K562 (cell line): ENCODE data around the gene DCN. TPM values are rescaled to one million over a fixed set of nuclear protein-coding genes. Genes with fewer than 3 reads are reported as not detected.

Experiments
- ATAC-seq: fragments of 200-7000 bp; cut with Tn5 transposase; 3 replicates; pipeline ENCODE4 v1.9.1; 2020; ENCODE audit warnings: moderate library complexity
- BruUV-seq: library from RNA; stranded (reverse); fragments of 400-500 nt; replicated peaks from 2 replicates; lab custom pipeline; 2021; lab: Mats Ljungman, UMichigan
- CTCF ChIA-PET: fragments of 300-600 bp; formaldehyde crosslinking; extraction: SDS; loops from one replicate; lab custom pipeline; 2021; ENCODE audit warnings: low intra/inter-chr PET ratio; lab: Yijun Ruan, JAX
- POLR2A ChIA-PET: fragments of 300-600, 350-650 bp; sonication (Branson Sonifier 250); formaldehyde crosslinking; extraction: SDS; loops from one replicate; lab custom pipeline; 2021; ENCODE audit warnings: antibody characterized with exemption, inconsistent platforms; lab: Yijun Ruan, JAX
- DNase-seq, 4 experiments: peaks; one replicate each; pipeline versions ENCODE4 v3.0.0 to v3.0.0-alpha.2; 2011 to 2018; ENCODE audit warnings: low spot score in 3 of 4, mixed read lengths in 3 of 4; ENCODE audit errors: extremely low read depth in 1 of 4
- FAIRE-seq: peaks from 2 replicates; lab custom pipeline; 2011; peaks lifted over from hg19 to GRCh38; lab: Jason Lieb, UNC
- H2AFZ ChIP-seq: 2 replicates; pipeline ENCODE4 v1.6.0; 2011; ENCODE audit warnings: low read depth, low read length, control low read depth, inconsistent platforms
- H3K27ac ChIP-seq: fragments of 200-600 bp; 3 replicates; pipeline ENCODE4 v1.8.0; 2011; ENCODE audit warnings: low read depth, mild to moderate bottlenecking, control low read depth, inconsistent platforms, low read length, moderate library complexity, mixed read lengths; ENCODE audit errors: extremely low read depth
- H3K27me3 ChIP-seq, 2 experiments: fragments of 300-600 bp in 1 of 2; 2 replicates in 1 of 2; 3 replicates in 1 of 2; pipeline versions ENCODE4 v1.6.0 to v1.8.0; 2011; ENCODE audit warnings: inconsistent platforms in 2 of 2, low read length in 2 of 2, mild to moderate bottlenecking in 1 of 2, mixed read lengths in 1 of 2, moderate library complexity in 1 of 2; ENCODE audit not compliant: control insufficient read depth in 2 of 2, insufficient read depth in 2 of 2
- H3K36me3 ChIP-seq: fragments of 300-600 bp; 3 replicates; pipeline ENCODE4 v1.8.0; 2011; ENCODE audit warnings: mild to moderate bottlenecking, low read length, inconsistent platforms; ENCODE audit not compliant: control insufficient read depth, insufficient read depth
- H3K4me1 ChIP-seq, 2 experiments: fragments of 200-600 bp in 1 of 2; replicated peaks in 1 of 2; 2 replicates in 1 of 2; 3 replicates in 1 of 2; pipeline versions ENCODE4 v1.5.1 to v1.8.0; 2011; ENCODE audit warnings: inconsistent platforms in 2 of 2, low read length in 2 of 2, mild to moderate bottlenecking in 1 of 2, mixed read lengths in 1 of 2, moderate library complexity in 1 of 2; ENCODE audit not compliant: control insufficient read depth in 2 of 2, insufficient read depth in 2 of 2
- H3K4me2 ChIP-seq: 2 replicates; pipeline ENCODE4 v1.6.1; 2011; ENCODE audit warnings: low read length, control low read depth, inconsistent platforms, mixed read lengths; ENCODE audit not compliant: insufficient read depth
- H3K4me3 ChIP-seq: fragments of 200-600 bp; sonication (generic), shearing (Covaris generic); 2 replicates; pipeline ENCODE4 v1.5.1; 2016; ENCODE audit warnings: control low read depth, inconsistent platforms
- H3K79me2 ChIP-seq: fragments of 200-600 bp; 3 replicates; pipeline ENCODE4 v1.8.0; 2011; ENCODE audit warnings: low read length, inconsistent platforms; ENCODE audit not compliant: control insufficient read depth, insufficient read depth
- H3K9ac ChIP-seq, 2 experiments: 2 replicates each; pipeline versions ENCODE4 v1.6.0 to v1.6.1; 2011; ENCODE audit warnings: low read depth in 2 of 2, low read length in 2 of 2, control low read depth in 1 of 2, inconsistent platforms in 1 of 2, mild to moderate bottlenecking in 1 of 2, mixed read lengths in 1 of 2; ENCODE audit not compliant: insufficient read depth in 1 of 2
- H3K9me1 ChIP-seq: one replicate; pipeline ENCODE4 v1.6.0; 2011; ENCODE audit warnings: inconsistent platforms, mild to moderate bottlenecking, low read length, moderate library complexity; ENCODE audit not compliant: control insufficient read depth, insufficient read depth
- H3K9me3 ChIP-seq: replicated peaks from 2 replicates; pipeline ENCODE4 v1.5.1; 2011; ENCODE audit warnings: low read depth, low read length, inconsistent platforms; ENCODE audit not compliant: control insufficient read depth, insufficient read depth
- H4K20me1 ChIP-seq: replicated peaks from 2 replicates; pipeline ENCODE4 v1.6.1; 2011; ENCODE audit warnings: low read length, inconsistent platforms, mixed read lengths; ENCODE audit not compliant: control insufficient read depth, insufficient read depth
- CEBPZ ChIP-seq: fragments of 150-350 bp; IDR thresholded peaks from 2 replicates; pipeline ENCODE4 v1.6.1; 2014; ENCODE audit warnings: low read depth, mild to moderate bottlenecking, low read length, borderline replicate concordance
- E2F8 ChIP-seq: fragments of 450-650 bp; IDR thresholded peaks from 2 replicates; pipeline ENCODE4 v1.7.1; 2018; ENCODE audit warnings: mild to moderate bottlenecking, low read depth; ENCODE audit not compliant: partially characterized antibody
- ESRRA ChIP-seq: fragments of 450-650 bp; IDR thresholded peaks from 2 replicates; pipeline ENCODE4 v1.6.1; 2014; ENCODE audit warnings: low read depth, mild to moderate bottlenecking, moderate library complexity, borderline replicate concordance
- HDAC3 ChIP-seq: fragments of 450-650 bp; IDR thresholded peaks from 2 replicates; pipeline ENCODE4 v1.6.1; 2018; ENCODE audit warnings: borderline replicate concordance, mild to moderate bottlenecking, moderate library complexity; ENCODE audit not compliant: partially characterized antibody
- KAT2B ChIP-seq: IDR thresholded peaks from one replicate; pipeline ENCODE4 v1.6.1; 2012; ENCODE audit warnings: low read depth, mild to moderate bottlenecking, control low read depth, inconsistent platforms, low read length, moderate library complexity
- PHB ChIP-seq: fragments of 250-450 bp; sonication (Bioruptor Pico); IDR thresholded peaks from 2 replicates; pipeline ENCODE4 v1.5.0; 2021
- RHOXF2B ChIP-seq: fragments of 250-450 bp; sonication (Bioruptor Pico); conservative IDR thresholded peaks from 2 replicates; pipeline ENCODE4 v1.5.1; 2021
- SUPT5H ChIP-seq: fragments of 450-650 bp; IDR thresholded peaks from 2 replicates; pipeline ENCODE4 v1.6.1; 2016
- TEAD2 ChIP-seq: fragments of 450-650 bp; IDR thresholded peaks from 2 replicates; pipeline ENCODE4 v1.6.1; 2016; ENCODE audit warnings: missing genetic modification characterization, control low read depth, missing compliant biosample characterization
- USF1 ChIP-seq: sonication (generic); formaldehyde crosslinking; IDR thresholded peaks from 2 replicates; pipeline ENCODE4 v1.9.0; 2022; ENCODE audit warnings: mild to moderate bottlenecking, missing genetic modification reagents
- VEZF1 ChIP-seq: fragments of 200-800 bp; sonication (Bioruptor generic); IDR thresholded peaks from 2 replicates; pipeline ENCODE4 v1.6.1; 2017; ENCODE audit warnings: missing genetic modification characterization, missing compliant biosample characterization
- ZNF12 ChIP-seq: sonication (generic); formaldehyde crosslinking; IDR thresholded peaks from 2 replicates; pipeline ENCODE4 v1.4.0; 2020; ENCODE audit warnings: mild to moderate bottlenecking, missing genetic modification reagents
- ZNF408 ChIP-seq: fragments of 250-450 bp; sonication (Bioruptor Pico); IDR thresholded peaks from 2 replicates; pipeline ENCODE4 v1.4.0; 2020; ENCODE audit warnings: low read depth, mild to moderate bottlenecking, moderate library complexity
- WGBS: fragments of 100-300 bp; shearing (Covaris generic); methylation state at CpG from one replicate; pipeline ENCODE4 v1.1.6; 2016; ENCODE audit warnings: low coverage, mixed read lengths; ENCODE audit not compliant: insufficient coverage; ENCODE audit errors: missing lambda C conversion rate; 5-methylcytosine and 5-hydroxymethylcytosine counted together
- in situ Hi-C: fragments of 300-500 bp; cut with MboI; formaldehyde crosslinking; loops from 4 replicates; pipeline ENCODE4 v1.15.0; 2018; ENCODE audit warnings: inconsistent platforms, mixed read lengths
- intact Hi-C: fragments of 100-400 bp; cut with micrococcal nuclease; formaldehyde crosslinking; loops from 2 replicates; pipeline ENCODE4 v1.14.2; 2022
- polyA plus RNA-seq, 8 experiments: library from polyadenylated mRNA; depleted of rRNA in 4 of 8; stranded (reverse) in 5 of 8; unstranded in 3 of 8; fragments of >200 nt; fragmentation: Nextera tagmentation in 2 of 8; fragmentation: Illumina TruSeq in 1 of 8; extraction: Ambion mirVana in 2 of 8; extraction: Trizol in 1 of 8; gene quantifications; 2 replicates each; pipeline versions ENCODE4 v1.2.1 to v1.2.3, GENCODE V29; 2011 to 2014; ENCODE audit warnings: inconsistent platforms in 1 of 8, missing spikeins in 1 of 8
- total RNA-seq, 7 experiments: library from RNA; depleted of rRNA in 6 of 7; stranded (reverse); fragments of >200 nt in 6 of 7; fragmentation: Illumina TruSeq in 2 of 7; extraction: Trizol in 2 of 7; gene quantifications; 2 replicates each; pipeline versions ENCODE4 v1.2.1 to v1.2.3, GENCODE V29; 2011 to 2021; ENCODE audit warnings: low replicate concordance in 1 of 7

The DCN gene
- total and polyA plus RNA-seq, 9 of the 15 experiments (the other 6 are each of a cell fraction or from before 2014, with no cell fraction given): 0.08 to 2.4 (median 0.31) TPM; not detected in 1

- no peak for TF ChIP-seq E2F8
- TF ChIP-seq PHB (CRISPR knock-in tag): no peak
These were observed 76.3 kb downstream of the DCN start (continued) for GRCh38 chr12:91106283-91106682.

- CTCF ChIA-PET: no interaction called here
- Histone ChIP-seq H4K20me1 (no peaks in the 10 kb centered on the region), H3K4me2 (no peak overlapping the region), H3K9me1 (no peaks in the 10 kb centered on the region), H3K36me3 (no peaks in the 10 kb centered on the region), H3K9me3 (no peaks in the 10 kb centered on the region), H2AFZ (no peak overlapping the region), H3K79me2 (no peaks in the 10 kb centered on the region), H3K4me1 (no peaks in the 10 kb centered on the region), H3K27ac (no peak overlapping the region), H3K4me3 (no peak overlapping the region), H3K27me3 (no peaks in the 10 kb centered on the region), H3K9ac (no peak overlapping the region)
- ATAC-seq (no peak), FAIRE-seq (no peak), DNase-seq (no peak)
- intact Hi-C loops: loop anchor here (5.0 to 10.0 kb wide), 2 partner anchors 129 to 219 kb away; no protein-coding TSS in a partner anchor
- WGBS: 0% methylated on average over 5 of the region's 5 CpGs
- POLR2A ChIA-PET: no interaction called here
- in situ Hi-C loops: no loop called here
- no TSS peak for BruUV-seq
- TF ChIP-seq USF1 (CRISPR knock-in tag): no peak
- TF ChIP-seq SUPT5H: no peak
- no peak for TF ChIP-seq VEZF1 (CRISPR knock-in tag)
- TF ChIP-seq HDAC3: no peak
- TF ChIP-seq ESRRA: no peak
- no peak for TF ChIP-seq RHOXF2B (CRISPR knock-in tag)
- TF ChIP-seq KAT2B: no peak
- TF ChIP-seq ZNF408: no peak
- no peak for TF ChIP-seq CEBPZ
- TF ChIP-seq ZNF12 (CRISPR knock-in tag): no peak
- TF ChIP-seq TEAD2 (tag): no peak
These were observed 76.8 kb downstream of the DCN start for GRCh38 chr12:91105807-91106206.
